H4 (cell line): ENCODE measurements around the gene DNAJC6. TPM values are rescaled to one million over a fixed set of nuclear protein-coding genes. Genes with fewer than 3 reads are reported as not detected.
"Not testable (repeated sequence)": the region's sequence is repeated elsewhere in the genome, so short reads cannot be mapped to it uniquely, and the experiment has no call there.

Source experiments
- DNase-seq: peaks from one replicate; pipeline ENCODE4 v3.0.0-alpha.2; 2015; ENCODE audit warnings: low spot score
- total RNA-seq: library from RNA; depleted of rRNA; stranded (reverse); fragments of >200 nt; shearing (Covaris generic); gene quantifications from 2 replicates; pipeline ENCODE4 v1.2.3, GENCODE V29; 2014

Gene DNAJC6
- total RNA-seq, 1 experiment from 2014 or later = 19.3 TPM

- DNase-seq = no peak
These were observed 45.8 kb downstream of the DNAJC6 start for GRCh38 chr1:65355031-65355712.

DNA sequence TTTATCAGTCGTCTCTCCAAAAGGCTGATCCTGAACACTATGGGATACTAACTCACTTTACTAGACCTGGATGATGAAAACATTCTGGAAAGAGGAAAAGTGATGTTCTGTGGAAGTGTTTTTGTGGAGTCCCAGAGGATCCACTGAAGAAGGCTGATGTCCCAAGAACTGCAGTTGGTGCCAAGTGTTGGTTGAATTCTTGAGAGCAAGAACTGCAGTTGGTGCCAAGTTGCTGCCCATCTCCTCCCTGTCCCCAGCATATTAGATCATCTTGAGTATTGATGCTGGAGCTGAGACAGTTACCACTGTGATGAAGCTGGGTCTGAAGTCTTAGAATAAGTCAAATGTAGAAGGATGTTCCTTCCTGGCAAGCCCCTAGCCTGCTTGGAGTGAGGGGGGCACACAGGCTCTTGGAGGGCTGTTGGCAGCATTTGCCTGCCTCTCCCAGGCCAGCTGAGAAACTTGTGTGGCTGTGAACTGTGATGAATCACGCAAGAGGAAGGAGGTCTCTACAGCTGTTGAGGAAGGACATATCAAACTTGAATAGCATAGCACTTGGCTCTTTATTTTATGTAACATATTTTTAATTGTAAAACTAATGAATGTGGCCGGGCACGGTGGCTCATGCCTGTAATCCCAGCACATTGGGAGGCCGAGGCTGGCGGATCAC is 48.1 kb downstream of the DNAJC6 start:
- DNase-seq = no peak

GRCh38 chr1:65359888-65360287 is 50.5 kb downstream of the DNAJC6 start:
- no peak for DNase-seq

DNA sequence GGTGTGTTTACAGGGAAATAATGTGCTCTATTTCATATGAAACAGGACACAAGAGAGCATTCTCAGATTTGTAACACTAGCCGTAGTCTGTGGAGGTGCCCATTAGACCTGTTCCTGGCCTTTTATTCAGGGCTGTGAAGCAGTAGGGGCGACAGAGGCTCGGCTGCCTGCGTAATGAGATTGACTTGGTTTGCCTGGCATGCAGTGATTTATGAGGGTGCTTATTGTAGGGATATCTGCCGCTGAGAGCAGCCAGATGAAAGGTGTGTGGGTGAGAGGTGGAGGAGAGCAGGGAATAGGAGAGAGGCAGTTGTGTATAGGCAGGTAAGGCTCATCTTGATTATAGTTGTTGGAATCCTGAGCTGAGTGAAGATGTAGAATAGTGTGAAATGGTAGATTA is 51.3 kb downstream of the DNAJC6 start:
- no peak for DNase-seq

DNA sequence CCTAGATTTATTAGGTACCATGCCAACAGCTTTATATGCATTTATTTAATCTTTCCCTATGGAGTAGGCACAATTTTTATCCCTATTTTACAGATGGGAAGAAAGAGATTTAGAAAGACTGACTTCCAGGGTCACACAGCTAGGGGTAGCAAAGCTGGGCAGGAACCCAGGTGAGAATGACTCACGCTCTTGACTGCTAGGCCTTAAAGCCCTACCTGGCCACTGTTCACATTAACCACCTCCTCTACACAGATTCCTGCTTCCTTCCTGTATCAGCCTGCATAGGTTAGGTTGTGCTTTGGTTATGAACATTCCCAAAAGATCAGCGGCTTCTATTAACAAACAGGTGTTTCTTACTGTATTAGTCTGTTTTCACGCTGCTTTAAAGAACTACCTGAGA is 53.2 kb downstream of the DNAJC6 start:
- no peak for DNase-seq

GRCh38 chr1:65363484-65363883 is 54.1 kb downstream of the DNAJC6 start:
- no peak for DNase-seq

DNA sequence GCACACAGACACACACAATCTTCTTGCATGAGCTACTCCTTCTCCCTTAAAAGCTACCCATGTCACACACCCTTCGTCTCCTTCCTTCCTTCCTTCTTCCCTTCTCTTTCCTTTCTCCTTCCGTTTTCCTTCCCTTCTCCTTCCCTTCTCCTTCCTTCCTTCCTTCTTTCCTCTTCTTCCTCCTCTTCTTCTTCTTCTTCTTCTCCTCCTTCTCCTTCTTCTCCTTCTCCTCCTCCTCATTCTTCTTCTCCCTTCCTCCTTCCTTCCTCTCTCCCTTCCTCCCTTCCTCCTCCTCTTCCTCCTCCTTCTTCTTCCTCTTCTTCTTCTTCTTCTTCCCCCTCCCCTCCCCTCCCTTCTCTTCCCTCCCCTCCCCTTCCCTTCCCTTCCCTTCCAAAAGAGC is 59.1 kb downstream of the DNAJC6 start:
- no peak for DNase-seq

- DNase-seq = no peak
These were observed 62.2 kb downstream of the DNAJC6 start for GRCh38 chr1:65371544-65371943.

DNA sequence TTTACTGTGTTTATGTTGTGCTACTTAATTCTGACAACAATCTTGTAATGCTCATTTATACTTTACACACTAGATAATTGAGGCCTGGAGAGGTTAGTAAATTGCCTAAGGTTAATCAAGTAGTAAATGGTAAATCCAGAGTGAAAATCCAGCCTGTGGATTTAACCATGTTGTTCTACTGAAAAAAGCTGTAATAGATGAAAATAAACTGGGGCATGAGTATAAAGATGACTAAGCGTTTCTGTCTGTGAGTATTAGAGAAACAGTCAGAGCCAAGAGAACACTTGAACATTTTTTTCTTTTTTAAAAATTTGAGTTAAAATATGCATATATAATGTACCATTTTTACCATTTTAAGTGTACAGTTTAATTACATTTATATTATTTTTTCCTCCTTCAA is 63.2 kb downstream of the DNAJC6 start:
- DNase-seq = no peak

DNA sequence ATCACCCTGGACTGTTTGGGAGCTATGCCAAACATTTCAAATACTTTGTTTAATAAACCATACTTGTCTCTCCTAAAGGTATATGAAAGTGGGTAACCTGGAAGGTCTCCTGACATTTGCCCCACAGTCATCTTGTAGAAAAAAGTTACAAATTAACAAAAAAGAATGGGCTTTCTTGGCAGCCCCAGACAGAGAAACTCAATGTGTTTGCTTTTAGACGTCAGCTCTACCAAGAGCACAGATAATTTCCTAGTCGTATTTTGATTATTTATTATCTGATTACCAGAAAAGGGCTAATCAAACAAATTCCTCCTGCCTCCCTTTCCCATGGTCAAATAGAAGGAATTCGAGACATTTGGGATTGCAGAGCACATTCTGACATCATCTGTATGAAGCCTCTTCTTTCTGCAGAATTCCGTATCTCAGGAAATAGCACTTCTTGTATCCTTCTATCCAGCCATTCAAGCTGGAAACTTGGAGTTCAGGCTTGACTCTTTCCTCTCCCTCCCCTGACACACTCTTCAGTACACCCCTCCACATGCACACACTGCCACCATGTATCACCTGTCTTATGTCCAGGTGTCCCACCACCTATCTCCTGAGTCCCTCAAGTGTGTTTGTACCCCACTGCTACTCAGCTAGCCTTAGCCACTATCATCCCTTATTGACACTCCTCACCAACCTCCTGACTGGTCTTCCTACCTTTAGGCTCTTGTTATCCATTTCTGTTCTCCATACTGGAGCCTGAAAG is 68.3 kb downstream of the DNAJC6 start:
- DNase-seq = no peak

GRCh38 chr1:65378247-65378946 is 69.1 kb downstream of the DNAJC6 start:
- DNase-seq = no peak

DNA sequence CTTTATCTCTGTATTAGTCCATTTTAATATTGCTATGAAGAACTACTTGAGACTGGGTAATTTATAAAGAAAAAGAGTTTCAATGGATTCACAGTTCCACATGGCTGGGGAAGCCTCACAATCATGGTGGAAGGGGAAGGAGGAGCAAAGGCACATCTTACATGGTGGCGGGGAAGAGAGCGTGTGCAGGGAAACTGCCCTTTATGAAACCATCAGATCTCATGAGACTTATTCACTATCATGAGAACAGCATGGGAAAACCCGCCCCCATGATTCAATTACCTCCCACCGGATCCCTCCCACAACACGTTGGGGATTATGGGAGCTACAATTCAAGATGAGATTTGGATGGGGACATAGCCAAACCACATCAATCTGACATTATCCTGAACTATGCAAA is 75.1 kb downstream of the DNAJC6 start:
- not testable (repeated sequence) for DNase-seq

DNA sequence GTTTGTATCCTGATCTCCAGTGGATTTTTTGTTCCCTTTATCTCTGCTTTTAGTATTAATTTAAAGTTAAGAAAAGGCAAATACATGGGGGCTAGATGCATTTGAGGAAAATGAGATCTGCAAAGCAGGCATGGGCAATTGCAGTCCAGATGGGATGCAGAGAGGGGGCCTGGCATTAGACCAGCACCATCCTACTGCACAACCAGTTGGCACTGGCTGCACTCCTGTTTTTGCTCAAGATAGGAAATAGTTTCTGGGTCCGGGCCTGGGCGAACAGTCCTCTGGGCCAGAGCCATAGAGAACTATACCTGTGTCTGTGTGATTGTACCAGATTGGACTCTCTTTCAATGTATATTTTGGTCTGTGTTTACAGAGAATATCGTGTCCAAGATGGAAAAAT is 77.1 kb downstream of the DNAJC6 start:
- no peak for DNase-seq

GRCh38 chr1:65387821-65388220 is 78.5 kb downstream of the DNAJC6 start:
- DNase-seq = no peak

DNA sequence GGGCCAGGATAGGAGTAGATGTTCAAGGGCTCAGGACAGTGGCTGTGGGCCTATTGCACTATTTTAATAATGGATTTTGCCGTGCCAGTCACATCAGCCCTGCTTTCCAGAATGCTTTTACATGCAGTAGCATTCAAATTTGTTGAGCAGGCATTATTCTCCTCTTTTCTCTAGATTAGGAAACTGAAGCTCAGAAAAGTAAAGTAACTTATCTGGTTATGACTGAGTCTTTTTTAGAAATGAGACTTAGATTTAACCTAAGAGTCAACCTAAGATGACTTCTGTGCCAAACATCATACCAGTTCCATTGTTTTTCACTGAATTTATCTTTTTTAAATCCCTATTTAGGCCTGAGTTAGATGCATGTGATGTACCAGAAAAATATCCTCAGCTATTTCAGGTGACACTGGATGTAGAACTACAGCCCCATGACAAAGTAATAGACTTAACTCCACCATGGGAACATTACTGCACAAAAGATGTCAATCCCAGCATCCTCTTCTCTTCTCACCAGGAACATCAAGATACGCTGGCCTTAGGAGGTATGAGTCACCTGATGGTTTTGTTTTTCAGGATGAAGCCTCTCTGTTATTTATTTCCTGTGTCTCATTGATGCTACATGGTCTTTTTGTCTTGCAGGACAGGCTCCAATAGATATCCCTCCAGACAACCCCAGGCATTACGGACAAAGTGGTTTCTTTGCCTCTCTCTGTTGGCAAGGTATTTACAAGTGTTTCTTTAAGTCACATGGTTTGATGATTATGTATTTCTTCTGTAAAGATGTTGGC is 79.8 kb downstream of the DNAJC6 start:
- DNase-seq = no peak

- DNase-seq = no peak
These were observed 83.2 kb downstream of the DNAJC6 start for GRCh38 chr1:65392497-65392896.

DNA sequence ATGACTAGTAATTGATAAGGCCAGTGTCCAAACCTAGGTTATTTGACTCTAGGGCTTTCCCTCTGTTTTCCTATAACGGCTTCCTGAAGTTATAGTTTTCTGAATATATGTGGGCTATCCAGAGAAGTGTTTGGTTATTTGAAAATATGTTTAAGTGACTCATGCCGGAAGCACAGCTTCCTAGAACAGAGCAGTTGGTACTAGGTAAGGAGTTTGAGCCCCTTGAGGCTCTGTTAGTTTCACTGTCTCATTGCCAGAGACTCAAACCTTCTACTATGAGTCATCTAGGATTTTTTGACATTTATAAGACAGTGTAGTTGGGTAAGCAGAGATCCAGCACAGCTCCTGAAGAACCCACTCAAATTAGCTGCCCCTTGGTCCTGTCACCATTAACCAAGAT is 84.0 kb downstream of the DNAJC6 start:
- DNase-seq = no peak

DNA sequence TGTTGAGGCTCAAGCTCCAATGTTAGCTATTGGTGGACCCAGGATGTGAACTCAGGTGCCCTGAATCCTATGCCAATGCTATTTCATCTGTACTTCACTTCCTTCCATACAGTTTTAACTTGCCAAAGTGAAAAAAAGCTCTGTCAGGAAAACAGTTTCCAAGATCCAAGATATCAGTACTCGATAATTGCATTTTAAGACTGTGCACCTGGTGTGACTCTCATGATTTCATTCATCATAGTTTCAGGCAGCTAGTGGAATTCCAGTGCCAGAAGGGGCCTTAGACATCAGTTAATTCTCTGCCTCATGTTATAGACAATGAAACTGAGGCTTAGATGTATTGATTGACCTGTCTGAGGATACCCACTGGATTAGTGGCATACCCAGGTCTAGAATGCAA is 84.6 kb downstream of the DNAJC6 start:
- DNase-seq = no peak

DNA sequence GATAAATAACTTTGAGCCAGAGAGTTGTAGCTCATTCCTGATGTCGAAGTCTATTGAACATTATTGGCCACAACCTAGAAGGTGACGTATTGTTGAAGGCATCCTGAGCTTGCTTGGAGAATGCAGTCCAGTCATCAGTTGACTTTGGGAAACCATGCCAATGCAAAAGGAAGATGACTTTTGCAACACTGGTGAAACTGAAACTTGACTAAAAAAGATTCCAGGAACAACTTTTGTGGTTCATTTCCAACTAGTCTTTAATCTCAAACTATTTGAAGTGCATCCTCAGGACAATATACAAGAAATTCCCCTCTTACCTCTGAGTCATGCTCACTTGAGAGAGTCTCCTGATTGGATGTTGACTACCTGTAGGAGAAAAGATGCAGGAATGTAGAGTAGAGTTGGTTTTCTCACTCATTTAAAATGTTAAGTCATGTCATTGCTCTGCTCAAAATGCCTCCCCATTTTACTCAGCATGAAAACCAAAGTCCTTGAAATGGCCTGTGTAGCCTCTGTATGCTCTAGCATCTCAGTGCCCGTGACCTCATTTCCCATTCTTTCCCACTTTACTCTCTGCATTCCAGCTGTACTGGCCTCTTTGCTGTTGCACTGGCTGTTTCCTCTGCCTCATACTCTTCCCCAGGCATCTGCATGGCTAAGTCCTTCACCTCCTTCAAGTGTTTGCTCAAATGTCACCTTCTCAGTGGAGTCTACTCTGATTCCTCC is 86.7 kb downstream of the DNAJC6 start:
- no peak for DNase-seq

DNA sequence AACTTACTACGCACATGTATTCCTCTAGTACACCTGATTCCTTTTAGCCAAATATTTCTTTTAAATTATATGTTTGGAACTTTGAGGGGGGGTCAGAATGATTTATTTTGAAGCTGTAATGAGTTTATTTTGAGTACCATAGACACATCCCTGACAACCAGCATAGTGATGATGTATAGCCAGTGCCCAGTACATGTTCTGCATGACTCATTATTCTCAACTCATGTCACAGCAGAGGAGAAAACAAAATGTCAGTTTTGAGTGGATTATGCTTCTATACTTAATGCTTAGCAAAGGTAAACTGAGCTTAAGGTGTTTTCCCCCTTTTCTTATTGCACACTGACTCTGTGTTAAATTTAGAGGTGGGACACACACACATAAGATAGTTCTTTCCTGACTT is 88.7 kb downstream of the DNAJC6 start:
- DNase-seq = no peak

- DNase-seq = no peak
These were observed 89.7 kb downstream of the DNAJC6 start for GRCh38 chr1:65399003-65399402.
